Type B pancreatic cell (in vitro differentiated cells): Measurements from ENCODE around the gene RRP8. TPM values are rescaled to one million over a fixed set of nuclear protein-coding genes. Genes with fewer than 3 reads are reported as not detected.

Experiments
- total RNA-seq: library from RNA; stranded (reverse); gene quantifications from 2 replicates; pipeline ENCODE4 v1.2.1, GENCODE V29; 2021; ENCODE audit warnings: low replicate concordance

RRP8 gene
- total RNA-seq, 1 donor from 2014 or later = 23.5 TPM

Other genes starting within 250 kb of the RRP8 start
- 31.6 and 50.0 TPM in 2 replicates for gene SMPD1, start 213.1 kb downstream of the RRP8 start, total RNA-seq
- 38.4 and 61.6 TPM in 2 replicates for gene APBB1, start 184.5 kb downstream of the RRP8 start, total RNA-seq
- gene HPX, start 162.6 kb downstream of the RRP8 start, total RNA-seq = 1.5 and 1.9 TPM in 2 replicates
- gene TRIM3, start 129.7 kb downstream of the RRP8 start, total RNA-seq = 15.6 and 22.9 TPM in 2 replicates
- gene ARFIP2, start 122.3 kb downstream of the RRP8 start, total RNA-seq = 60.9 and 77.3 TPM in 2 replicates
- gene TIMM10B, start 122.1 kb downstream of the RRP8 start, total RNA-seq = 31.2 and 35.7 TPM in 2 replicates
- 5.6 and 9.9 TPM in 2 replicates for gene DNHD1, start 106.3 kb downstream of the RRP8 start, total RNA-seq
- gene ILK, start 158 bp upstream of the RRP8 start, total RNA-seq = 92.7 and 135 TPM in 2 replicates
- gene TAF10, start 8.6 kb upstream of the RRP8 start, total RNA-seq = 121 and 130 TPM in 2 replicates
- gene TPP1, start 15.8 kb upstream of the RRP8 start, total RNA-seq = 72.8 and 97.8 TPM in 2 replicates
- 3.9 and 54.9 TPM in 2 replicates for gene DCHS1, start 52.2 kb upstream of the RRP8 start, total RNA-seq
- gene MRPL17, start 79.7 kb upstream of the RRP8 start, total RNA-seq = 46.6 and 67.3 TPM in 2 replicates
- 0.07 TPM in 1 of 2 replicates, not detected in the other for gene OR2AG2, start 168.4 kb upstream of the RRP8 start, total RNA-seq
- not detected in 2 replicates for gene OR2AG1, start 179.4 kb upstream of the RRP8 start, total RNA-seq
- 0.07 and 0.27 TPM in 2 replicates for gene OR6A2, start 196.1 kb upstream of the RRP8 start, total RNA-seq
- gene OR10A5, start 242.1 kb upstream of the RRP8 start, total RNA-seq = not detected in 2 replicates